Esophagus squamous epithelium (tissue), 5 donors: ENCODE measurements around the gene ANAPC16. TPM values are rescaled to one million over a fixed set of nuclear protein-coding genes. Genes with fewer than 3 reads are reported as not detected.
A peak's percentile ranks its signal among the peaks of the same experiment; 100 is the strongest.

Source experiments
- DNase-seq: peaks from one replicate; lab custom pipeline; 2025; lab: John Stamatoyannopoulos, UW
- H3K27ac ChIP-seq, 4 donors: fragments of 200-600 bp; sonication (generic); one replicate each; pipeline ENCODE4 v1.5.1; 2016 to 2019; ENCODE audit warnings: mild to moderate bottlenecking in 1 of 4
- H3K27me3 ChIP-seq, 4 donors: fragments of 200-600 bp; sonication (generic); 1 replicate in 3 of 4; 2 replicates in 1 of 4; pipeline versions ENCODE4 v1.5.1 to v1.6.0; 2017 to 2021; ENCODE audit warnings: antibody characterized with exemption in 1 of 4
- H3K36me3 ChIP-seq, 3 donors: fragments of 200-600 bp; sonication (generic); one replicate each; pipeline ENCODE4 v1.5.1; 2016 to 2019
- H3K4me1 ChIP-seq, 3 donors: fragments of 200-600 bp; sonication (generic); one replicate each; pipeline ENCODE4 v1.5.1; 2017 to 2019
- H3K4me3 ChIP-seq, 4 donors: fragments of 200-600 bp; sonication (generic); 1 replicate in 3 of 4; 2 replicates in 1 of 4; pipeline ENCODE4 v1.5.1; 2016 to 2019; ENCODE audit warnings: mild to moderate bottlenecking in 2 of 4, moderate library complexity in 1 of 4
- H3K9me3 ChIP-seq, 3 donors: fragments of 200-600 bp; sonication (generic); one replicate each; pipeline ENCODE4 v1.5.1; 2016 to 2019
- POLR2A ChIP-seq, 4 donors: fragments of 450-650 bp; IDR thresholded peaks; one replicate each; pipeline ENCODE4 v1.6.1; 2017; ENCODE audit warnings: antibody characterized with exemption in 4 of 4, mild to moderate bottlenecking in 4 of 4, moderate library complexity in 3 of 4
- WGBS, 2 donors: methylation state at CpG; one replicate each; pipeline ENCODE4 v1.1.5; 2018; 5-methylcytosine and 5-hydroxymethylcytosine counted together
- intact Hi-C: fragments of 100-400 bp; cut with DNase I; formaldehyde crosslinking; loops from one replicate; pipeline ENCODE4 v1.15.0; 2022
- total RNA-seq, 4 donors: library from RNA; depleted of rRNA; stranded (reverse); fragments of >200 nt; gene quantifications; one replicate each; pipeline ENCODE4 v1.1.0, GENCODE V29; 2016
- TF ChIP-seq, protein P1 (sequence below), 6 experiments: fragments of 450-650 bp in 4 of 6; fragments of 200-600 bp in 2 of 6; sonication (generic) in 2 of 6; IDR thresholded peaks; one replicate each; pipeline ENCODE4 v1.5.1; 2016 to 2019; ENCODE audit warnings: antibody characterized with exemption in 6 of 6, mild to moderate bottlenecking in 4 of 6, moderate library complexity in 4 of 6
- donor health status: DM: yes; HTN: yes; CAD: no.

ANAPC16 gene
- total RNA-seq, 4 donors from 2014 or later = 34.2 to 104 (median 58.1) TPM

DNA sequence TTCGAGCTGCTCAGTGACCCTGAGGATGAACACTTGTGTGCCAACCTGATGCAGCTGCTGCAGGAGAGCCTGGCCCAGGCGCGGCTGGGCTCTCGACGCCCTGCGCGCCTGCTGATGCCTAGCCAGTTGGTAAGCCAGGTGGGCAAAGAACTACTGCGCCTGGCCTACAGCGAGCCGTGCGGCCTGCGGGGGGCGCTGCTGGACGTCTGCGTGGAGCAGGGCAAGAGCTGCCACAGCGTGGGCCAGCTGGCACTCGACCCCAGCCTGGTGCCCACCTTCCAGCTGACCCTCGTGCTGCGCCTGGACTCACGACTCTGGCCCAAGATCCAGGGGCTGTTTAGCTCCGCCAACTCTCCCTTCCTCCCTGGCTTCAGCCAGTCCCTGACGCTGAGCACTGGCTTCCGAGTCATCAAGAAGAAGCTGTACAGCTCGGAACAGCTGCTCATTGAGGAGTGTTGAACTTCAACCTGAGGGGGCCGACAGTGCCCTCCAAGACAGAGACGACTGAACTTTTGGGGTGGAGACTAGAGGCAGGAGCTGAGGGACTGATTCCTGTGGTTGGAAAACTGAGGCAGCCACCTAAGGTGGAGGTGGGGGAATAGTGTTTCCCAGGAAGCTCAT lies 59.0 kb downstream of the ANAPC16 start:
- peak overlapping the region; percentile 84 to 98 (median 88) for H3K4me3 ChIP-seq
- no peaks in the 10 kb centered on the region for H3K27me3 ChIP-seq
- no peak for DNase-seq
- peak overlapping the region; percentile 96 to 100 (median 98) for H3K27ac ChIP-seq
- H3K36me3 ChIP-seq = peaks cover 0 to 23% (median 20%) of the 10 kb centered on the region in 3 donors
- peaks cover 15 to 47% (median 24%) of the 10 kb centered on the region in 3 donors for H3K4me1 ChIP-seq
- H3K9me3 ChIP-seq = no peaks in the 10 kb centered on the region
- TF ChIP-seq POLR2A (IDR thresholded peaks at IDR 0.05) = peak in 2 of 4 donors; percentile 19 to 55
- TF ChIP-seq, protein P1, sequence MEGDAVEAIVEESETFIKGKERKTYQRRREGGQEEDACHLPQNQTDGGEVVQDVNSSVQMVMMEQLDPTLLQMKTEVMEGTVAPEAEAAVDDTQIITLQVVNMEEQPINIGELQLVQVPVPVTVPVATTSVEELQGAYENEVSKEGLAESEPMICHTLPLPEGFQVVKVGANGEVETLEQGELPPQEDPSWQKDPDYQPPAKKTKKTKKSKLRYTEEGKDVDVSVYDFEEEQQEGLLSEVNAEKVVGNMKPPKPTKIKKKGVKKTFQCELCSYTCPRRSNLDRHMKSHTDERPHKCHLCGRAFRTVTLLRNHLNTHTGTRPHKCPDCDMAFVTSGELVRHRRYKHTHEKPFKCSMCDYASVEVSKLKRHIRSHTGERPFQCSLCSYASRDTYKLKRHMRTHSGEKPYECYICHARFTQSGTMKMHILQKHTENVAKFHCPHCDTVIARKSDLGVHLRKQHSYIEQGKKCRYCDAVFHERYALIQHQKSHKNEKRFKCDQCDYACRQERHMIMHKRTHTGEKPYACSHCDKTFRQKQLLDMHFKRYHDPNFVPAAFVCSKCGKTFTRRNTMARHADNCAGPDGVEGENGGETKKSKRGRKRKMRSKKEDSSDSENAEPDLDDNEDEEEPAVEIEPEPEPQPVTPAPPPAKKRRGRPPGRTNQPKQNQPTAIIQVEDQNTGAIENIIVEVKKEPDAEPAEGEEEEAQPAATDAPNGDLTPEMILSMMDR (IDR thresholded peaks at IDR 0.05) = peak; percentile 56 to 84 (median 66)
- WGBS, 2 donors = 10% methylated on average over 4 of the region's 26 CpGs; no CpG with 5 or more reads in 1 of the 2 donors
- intact Hi-C loops = no loop called here

DNA sequence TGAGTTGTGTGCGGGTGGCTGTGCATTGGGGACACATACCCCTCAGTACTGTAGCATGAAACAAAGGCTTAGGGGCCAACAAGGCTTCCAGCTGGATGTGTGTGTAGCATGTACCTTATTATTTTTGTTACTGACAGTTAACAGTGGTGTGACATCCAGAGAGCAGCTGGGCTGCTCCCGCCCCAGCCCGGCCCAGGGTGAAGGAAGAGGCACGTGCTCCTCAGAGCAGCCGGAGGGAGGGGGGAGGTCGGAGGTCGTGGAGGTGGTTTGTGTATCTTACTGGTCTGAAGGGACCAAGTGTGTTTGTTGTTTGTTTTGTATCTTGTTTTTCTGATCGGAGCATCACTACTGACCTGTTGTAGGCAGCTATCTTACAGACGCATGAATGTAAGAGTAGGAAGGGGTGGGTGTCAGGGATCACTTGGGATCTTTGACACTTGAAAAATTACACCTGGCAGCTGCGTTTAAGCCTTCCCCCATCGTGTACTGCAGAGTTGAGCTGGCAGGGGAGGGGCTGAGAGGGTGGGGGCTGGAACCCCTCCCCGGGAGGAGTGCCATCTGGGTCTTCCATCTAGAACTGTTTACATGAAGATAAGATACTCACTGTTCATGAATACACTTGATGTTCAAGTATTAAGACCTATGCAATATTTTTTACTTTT lies 59.7 kb downstream of the ANAPC16 start:
- H3K27ac ChIP-seq = peak overlapping the region; percentile 96 to 100 (median 98)
- no peak for DNase-seq
- TF ChIP-seq, protein P1 (IDR thresholded peaks at IDR 0.05) = no peak
- no peaks in the 10 kb centered on the region for H3K27me3 ChIP-seq
- peak overlapping the region; percentile 84 to 98 (median 88) for H3K4me3 ChIP-seq
- intact Hi-C loops = loop anchor here (2.0 kb wide), 1 partner anchor 61 kb away; no protein-coding TSS in a partner anchor
- peaks cover 0 to 23% (median 20%) of the 10 kb centered on the region in 3 donors for H3K36me3 ChIP-seq
- WGBS, 2 donors = 6 to 21% methylated on average over 11 to 12 of the region's 12 CpGs
- H3K4me1 ChIP-seq = peaks cover 15 to 47% (median 24%) of the 10 kb centered on the region in 3 donors
- no peaks in the 10 kb centered on the region for H3K9me3 ChIP-seq

GRCh38 chr10:72276013-72276387 lies 60.2 kb downstream of the ANAPC16 start:
- TF ChIP-seq, protein P1 (IDR thresholded peaks at IDR 0.05) = no peak
- TF ChIP-seq POLR2A (IDR thresholded peaks at IDR 0.05) = no peak
- Histone ChIP-seq H3K9me3 (no peaks in the 10 kb centered on the region), H3K27ac (peak overlapping the region; percentile 96 to 100 (median 98)), H3K4me3 (peak overlapping the region; percentile 84 to 98 (median 88)), H3K4me1 (peaks cover 15 to 47% (median 24%) of the 10 kb centered on the region in 3 donors), H3K27me3 (no peaks in the 10 kb centered on the region), H3K36me3 (peaks cover 0 to 23% (median 20%) of the 10 kb centered on the region in 3 donors)
- intact Hi-C loops = loop anchor here (2.0 kb wide), 1 partner anchor 61 kb away; no protein-coding TSS in a partner anchor
- 33 to 48% methylated on average over 2 to 4 of the region's 4 CpGs for WGBS, 2 donors
- no peak for DNase-seq

DNA sequence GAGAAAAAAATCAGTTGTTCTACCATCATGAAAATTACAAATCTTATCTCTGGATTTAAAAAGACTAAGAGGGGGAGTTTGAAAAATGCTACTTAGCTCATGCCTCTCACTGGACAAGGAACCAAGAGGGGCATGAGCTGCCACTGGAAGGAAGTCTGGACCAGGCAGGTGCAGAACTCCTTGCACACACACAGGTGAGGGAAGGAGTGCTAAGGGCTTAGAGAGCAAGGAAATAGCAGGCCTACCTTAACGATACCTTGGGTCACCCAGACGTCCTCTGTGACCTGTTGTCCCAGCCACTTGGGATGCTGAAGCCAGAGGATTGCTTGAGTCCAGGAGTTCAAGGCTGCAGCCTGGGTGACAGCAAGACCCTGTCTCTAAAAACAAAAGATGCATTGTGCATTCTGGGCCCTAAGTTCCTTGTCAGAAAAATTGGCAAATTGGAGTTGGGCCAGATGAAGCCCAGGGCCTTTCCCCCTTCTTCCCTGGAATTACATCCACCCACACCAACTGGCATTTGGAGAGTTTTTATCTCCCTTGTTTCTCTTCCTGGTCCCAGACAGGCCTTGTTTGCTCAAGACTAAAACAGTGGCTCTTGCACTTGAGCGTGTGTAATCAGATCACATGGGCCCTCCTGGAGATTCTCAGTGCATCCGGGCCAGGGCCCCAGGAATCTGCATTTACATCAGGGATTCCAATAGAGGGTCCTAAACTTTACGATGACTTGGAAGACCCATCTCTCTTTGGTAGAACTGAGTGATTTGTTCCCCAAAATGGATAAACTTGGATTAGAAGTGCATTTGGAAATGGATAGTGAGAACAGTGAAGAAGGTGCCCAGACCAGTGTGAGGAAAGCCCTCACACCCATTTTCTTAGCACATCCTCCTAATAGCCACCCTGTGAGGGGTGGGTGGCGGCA lies 60.9 kb downstream of the ANAPC16 start:
- intact Hi-C loops = loop anchor here (2.0 kb wide), 1 partner anchor 60 kb away; no protein-coding TSS in a partner anchor
- TF ChIP-seq, protein P1 (IDR thresholded peaks at IDR 0.05) = no peak
- no peak for TF ChIP-seq POLR2A (IDR thresholded peaks at IDR 0.05)
- no peaks in the 10 kb centered on the region for H3K27me3 ChIP-seq
- H3K9me3 ChIP-seq = no peaks in the 10 kb centered on the region
- peaks cover 0 to 23% (median 20%) of the 10 kb centered on the region in 3 donors for H3K36me3 ChIP-seq
- H3K27ac ChIP-seq = peak overlapping the region; percentile 96 to 100 (median 98)
- WGBS, 2 donors = 44 to 61% methylated on average over 5 to 6 of the region's 6 CpGs
- peaks cover 15 to 43% (median 24%) of the 10 kb centered on the region in 3 donors for H3K4me1 ChIP-seq
- peak overlapping the region; percentile 84 to 98 (median 88) for H3K4me3 ChIP-seq
- DNase-seq = no peak
